Measurements from ENCODE around the gene ACAT2. TPM values are rescaled to one million over a fixed set of nuclear protein-coding genes. Genes with fewer than 3 reads are reported as not detected.
"Not testable (repeated sequence)": the region's sequence is repeated elsewhere in the genome, so short reads cannot be mapped to it uniquely, and the experiment has no call there.

Gene ACAT2
- total RNA-seq (2021): 155 and 156 TPM in 2 replicates
- long read RNA-seq, transcript ACAT2-201 (9 exons, 3,180 nt): major isoform, 1,193 of 1,337 reads
- long read RNA-seq, partial matches to known transcripts: 44 of 1,337 reads
- long read RNA-seq, other reads (novel, unspliced or antisense): 100 of 1,337 reads

GRCh38 chr6:159761873-159762680 lies at the start of gene ACAT2:
Gene ACAT2, plus strand, starts transcription at chr6:159762045. Its CDS starts 43 bp downstream, at chr6:159762088.
- Histone ChIP-seq H4K91ac (ENCODE audit: insufficient read length, low read depth, low read length) (no peak within 1 kb of the TSS), H3K18ac (ENCODE audit: insufficient read length, low read depth, low read length) (peak within 1 kb of the TSS; percentile 92), H2AK5ac (ENCODE audit: insufficient read length, low read length) (no peak within 1 kb of the TSS), H4K20me1 (ENCODE audit: control insufficient read depth, insufficient read depth, insufficient read length) (peaks cover 2% of the 10 kb centered on the region), H3K9ac (ENCODE audit: extremely low read depth, insufficient read length, low read length) (peak within 1 kb of the TSS; percentile 83), H2AFZ (ENCODE audit: low read length) (no peak within 1 kb of the TSS), H3K4me2 (ENCODE audit: insufficient read depth, insufficient read length, low read length) (peak within 1 kb of the TSS; percentile 91), H3K14ac (ENCODE audit: insufficient read depth, low read length) (peak within 1 kb of the TSS; percentile 88), H4K5ac (ENCODE audit: insufficient read length, low read depth, low read length) (no peak within 1 kb of the TSS), H3K56ac (ENCODE audit: insufficient read length, low read depth, low read length) (no peak within 1 kb of the TSS), H3K23me2 (ENCODE audit: insufficient read length, low read depth, low read length, poor library complexity, severe bottlenecking) (peaks cover 15% of the 10 kb centered on the region), H2BK20ac (ENCODE audit: low read depth, low read length, poor library complexity, severe bottlenecking) (no peak within 1 kb of the TSS), H3T11ph (ENCODE audit: low read length) (no peak within 1 kb of the TSS), H3K79me1 (ENCODE audit: insufficient read depth, low read depth, low read length, poor library complexity, severe bottlenecking) (peaks cover 3% of the 10 kb centered on the region), H3K4me1 (ENCODE audit: insufficient read depth, low read length) (peaks cover 2% of the 10 kb centered on the region; the same call in 1 of the 2 replicates), H2BK15ac (ENCODE audit: low read depth, low read length) (no peak within 1 kb of the TSS), H3K27me3 (ENCODE audit: insufficient read depth, low read length) (no peaks in the 10 kb centered on the region; the same call in 1 of the 2 replicates), H4K8ac (replicated peaks; ENCODE audit: insufficient read length, low read depth, low read length) (no peak within 1 kb of the TSS), H2BK5ac (ENCODE audit: insufficient read length, low read length) (peak within 1 kb of the TSS; percentile 49), H3K23ac (ENCODE audit: insufficient read length, low read depth, low read length) (no peak within 1 kb of the TSS), H3K27ac (ENCODE audit: insufficient read length, low read depth, low read length) (peak within 1 kb of the TSS; percentile 67), H3K9me3 (ENCODE audit: control insufficient read depth, low read depth, low read length) (no peaks in the 10 kb centered on the region), H3K79me2 (ENCODE audit: insufficient read depth, low read length) (peaks cover 3% of the 10 kb centered on the region; the same call in 1 of the 2 replicates), H2BK120ac (ENCODE audit: low read depth, low read length, poor library complexity, severe bottlenecking) (no peak within 1 kb of the TSS), H3K4ac (ENCODE audit: low read depth, low read length) (no peak within 1 kb of the TSS), H2BK12ac (ENCODE audit: insufficient read length, low read depth, low read length) (no peak within 1 kb of the TSS)
- TF ChIP-seq CTCF (conservative IDR thresholded peaks at IDR 0.05): no peak
- Mint-ChIP-seq H3K4me3 (peak within 1 kb of the TSS; percentile 85 to 93), H3K27ac (peak within 1 kb of the TSS; percentile 97 to 99 (median 98)), H3K9me3 (no peaks in the 10 kb centered on the region; a peak in 1 of 5 replicates), H3K4me1 (peaks cover 32 to 33% of the 10 kb centered on the region in 2 experiments), H3K27me3 (ENCODE audit: low read depth) (no peaks in the 10 kb centered on the region), H3K36me3 (ENCODE audit: insufficient read depth in 1 of 3, low read depth in 3 of 3) (peaks cover 43 to 61% (median 53%) of the 10 kb centered on the region in 3 experiments)
- no CpG with 5 or more reads among the region's 76 CpGs for WGBS (ENCODE audit: extremely low coverage, insufficient read length, low lambda C conversion rate)
- DNase-seq: peak; percentile 98

DNA sequence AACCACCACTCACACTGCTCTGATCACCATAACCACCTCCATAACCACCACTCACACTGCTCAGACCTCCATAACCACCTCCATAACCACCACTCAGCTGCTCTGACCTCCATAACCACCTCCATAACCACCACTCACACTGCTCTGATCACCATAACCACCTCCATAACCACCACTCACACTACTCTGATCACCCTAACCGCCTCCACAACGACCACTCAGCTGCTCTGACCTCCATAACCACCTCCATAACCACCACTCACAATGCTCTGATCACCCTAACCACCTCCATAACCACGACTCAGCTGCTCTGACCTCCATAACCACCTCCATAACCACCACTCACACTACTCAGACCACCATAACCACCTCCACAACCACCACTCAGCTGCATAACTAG lies 49.5 kb upstream of the ACAT2 start:
- not testable (repeated sequence) for H2BK20ac ChIP-seq (ENCODE audit: low read depth, low read length, poor library complexity, severe bottlenecking); H3K14ac ChIP-seq (ENCODE audit: insufficient read depth, low read length); H3K9me3 ChIP-seq (ENCODE audit: control insufficient read depth, low read depth, low read length); H3K23ac ChIP-seq (ENCODE audit: insufficient read length, low read depth, low read length); H3K79me1 ChIP-seq (ENCODE audit: insufficient read depth, low read depth, low read length, poor library complexity, severe bottlenecking); H3K27me3 ChIP-seq (ENCODE audit: insufficient read depth, low read length); DNase-seq; H3K79me2 ChIP-seq (ENCODE audit: insufficient read depth, low read length); H3K9me3 Mint-ChIP-seq; H4K20me1 ChIP-seq (ENCODE audit: control insufficient read depth, insufficient read depth, insufficient read length); H2BK5ac ChIP-seq (ENCODE audit: insufficient read length, low read length); H3K4me2 ChIP-seq (ENCODE audit: insufficient read depth, insufficient read length, low read length); H2BK12ac ChIP-seq (ENCODE audit: insufficient read length, low read depth, low read length); H2AK5ac ChIP-seq (ENCODE audit: insufficient read length, low read length); H3K4me1 ChIP-seq (ENCODE audit: insufficient read depth, low read length); H3K27ac Mint-ChIP-seq; H3K36me3 Mint-ChIP-seq (ENCODE audit: insufficient read depth in 1 of 3, low read depth in 3 of 3); H3K27me3 Mint-ChIP-seq (ENCODE audit: low read depth); H3K23me2 ChIP-seq (ENCODE audit: insufficient read length, low read depth, low read length, poor library complexity, severe bottlenecking); H3T11ph ChIP-seq (ENCODE audit: low read length); H3K18ac ChIP-seq (ENCODE audit: insufficient read length, low read depth, low read length); H3K4me1 Mint-ChIP-seq; H4K5ac ChIP-seq (ENCODE audit: insufficient read length, low read depth, low read length); H2BK15ac ChIP-seq (ENCODE audit: low read depth, low read length); H3K56ac ChIP-seq (ENCODE audit: insufficient read length, low read depth, low read length); H3K27ac ChIP-seq (ENCODE audit: insufficient read length, low read depth, low read length); H3K4me3 Mint-ChIP-seq; H4K8ac ChIP-seq (replicated peaks; ENCODE audit: insufficient read length, low read depth, low read length); H4K91ac ChIP-seq (ENCODE audit: insufficient read length, low read depth, low read length); H3K4ac ChIP-seq (ENCODE audit: low read depth, low read length); H2BK120ac ChIP-seq (ENCODE audit: low read depth, low read length, poor library complexity, severe bottlenecking); H2AFZ ChIP-seq (ENCODE audit: low read length); H3K9ac ChIP-seq (ENCODE audit: extremely low read depth, insufficient read length, low read length)
- WGBS (ENCODE audit: extremely low coverage, insufficient read length, low lambda C conversion rate): no CpG with 5 or more reads among the region's 3 CpGs

Measured in H9 (cell line).